HL-60 (cell line): ENCODE results near the gene LRCOL1.

Experiments
- CTCF ChIP-seq: IDR thresholded peaks from one replicate; pipeline ENCODE4 v1.5.1; 2011; ENCODE audit warnings: low read length, control low read depth, inconsistent platforms; ENCODE audit not compliant: insufficient read depth
- GABPA ChIP-seq: IDR thresholded peaks from 2 replicates; pipeline ENCODE4 v1.6.1; 2012; ENCODE audit warnings: low read depth
- POLR2AphosphoS5 ChIP-seq: IDR thresholded peaks from 2 replicates; pipeline ENCODE4 v1.6.1; 2012; ENCODE audit warnings: low read depth

GRCh38 chr12:132634411-132634990 lies 24.1 kb upstream of the LRCOL1 start:
- no peak for TF ChIP-seq CTCF
- TF ChIP-seq POLR2AphosphoS5: no peak
- no peak for TF ChIP-seq GABPA
